ENCODE data around the gene ZFHX3.

GRCh38 chr16:73047536-73048291, at the start of gene ZFHX3:
- TF ChIP-seq, protein P1, sequence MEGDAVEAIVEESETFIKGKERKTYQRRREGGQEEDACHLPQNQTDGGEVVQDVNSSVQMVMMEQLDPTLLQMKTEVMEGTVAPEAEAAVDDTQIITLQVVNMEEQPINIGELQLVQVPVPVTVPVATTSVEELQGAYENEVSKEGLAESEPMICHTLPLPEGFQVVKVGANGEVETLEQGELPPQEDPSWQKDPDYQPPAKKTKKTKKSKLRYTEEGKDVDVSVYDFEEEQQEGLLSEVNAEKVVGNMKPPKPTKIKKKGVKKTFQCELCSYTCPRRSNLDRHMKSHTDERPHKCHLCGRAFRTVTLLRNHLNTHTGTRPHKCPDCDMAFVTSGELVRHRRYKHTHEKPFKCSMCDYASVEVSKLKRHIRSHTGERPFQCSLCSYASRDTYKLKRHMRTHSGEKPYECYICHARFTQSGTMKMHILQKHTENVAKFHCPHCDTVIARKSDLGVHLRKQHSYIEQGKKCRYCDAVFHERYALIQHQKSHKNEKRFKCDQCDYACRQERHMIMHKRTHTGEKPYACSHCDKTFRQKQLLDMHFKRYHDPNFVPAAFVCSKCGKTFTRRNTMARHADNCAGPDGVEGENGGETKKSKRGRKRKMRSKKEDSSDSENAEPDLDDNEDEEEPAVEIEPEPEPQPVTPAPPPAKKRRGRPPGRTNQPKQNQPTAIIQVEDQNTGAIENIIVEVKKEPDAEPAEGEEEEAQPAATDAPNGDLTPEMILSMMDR (IDR thresholded peaks at IDR 0.05) = peak in 1 of 5 experiments; percentile 9
- TF ChIP-seq POLR2A (IDR thresholded peaks at IDR 0.05) = peak in 1 of 2 donors; percentile 22

All from tibial nerve (tissue), 3 donors.